Mesenchymal stem cell (in vitro differentiated cells and primary cell): Measurements from ENCODE around the gene ASB1.

Experiments used
- DNase-seq: peaks from one replicate; pipeline ENCODE4 v3.0.0-alpha.2; 2013
- H2AFZ ChIP-seq: one replicate; pipeline ENCODE4 v1.6.1; 2013; ENCODE audit warnings: low read depth, mild to moderate bottlenecking, control low read depth, inconsistent platforms, low read length, moderate library complexity
- H2AK5ac ChIP-seq: 2 replicates; pipeline ENCODE4 v1.6.1; 2013; ENCODE audit warnings: low read length, moderate library complexity, mild to moderate bottlenecking, inconsistent platforms; ENCODE audit not compliant: severe bottlenecking
- H2BK120ac ChIP-seq: one replicate; pipeline ENCODE4 v1.6.1; 2013; ENCODE audit warnings: low read depth, mild to moderate bottlenecking, inconsistent platforms, low read length, moderate library complexity
- H2BK12ac ChIP-seq, 2 experiments: one replicate each; pipeline ENCODE4 v1.6.1; 2013; ENCODE audit warnings: inconsistent platforms in 2 of 2, low read length in 2 of 2, mild to moderate bottlenecking in 2 of 2, moderate library complexity in 2 of 2, control low read depth in 1 of 2
- H2BK15ac ChIP-seq: one replicate; pipeline ENCODE4 v1.6.1; 2013; ENCODE audit warnings: mild to moderate bottlenecking, low read depth, inconsistent platforms; ENCODE audit not compliant: poor library complexity, severe bottlenecking
- H2BK5ac ChIP-seq: 2 replicates; pipeline ENCODE4 v1.6.1; 2013; ENCODE audit warnings: low read depth, mild to moderate bottlenecking, low read length, control low read depth, inconsistent platforms; ENCODE audit not compliant: poor library complexity, severe bottlenecking
- H3K14ac ChIP-seq, 2 experiments: one replicate each; pipeline ENCODE4 v1.6.1; 2013; ENCODE audit warnings: inconsistent platforms in 2 of 2, low read length in 2 of 2, control low read depth in 1 of 2, mild to moderate bottlenecking in 1 of 2, moderate library complexity in 1 of 2
- H3K18ac ChIP-seq, 2 experiments: one replicate each; pipeline ENCODE4 v1.6.1; 2013; ENCODE audit warnings: inconsistent platforms in 2 of 2, low read length in 2 of 2, control low read depth in 1 of 2, low read depth in 1 of 2, mild to moderate bottlenecking in 1 of 2
- H3K23ac ChIP-seq, 2 experiments: one replicate each; pipeline ENCODE4 v1.6.1; 2013; ENCODE audit warnings: inconsistent platforms in 2 of 2, low read length in 2 of 2, mild to moderate bottlenecking in 2 of 2, moderate library complexity in 2 of 2, control low read depth in 1 of 2
- H3K27ac ChIP-seq: 2 replicates; pipeline ENCODE4 v1.5.1; 2013; ENCODE audit warnings: mild to moderate bottlenecking, moderate library complexity, low read length, control low read depth, inconsistent platforms; ENCODE audit not compliant: poor library complexity, severe bottlenecking
- H3K27me3 ChIP-seq, 2 experiments: 2 replicates each; pipeline versions ENCODE4 v1.6.1 to v1.7.0; 2013; ENCODE audit warnings: low read length in 2 of 2, mild to moderate bottlenecking in 2 of 2, moderate library complexity in 2 of 2, control low read depth in 1 of 2, inconsistent platforms in 1 of 2; ENCODE audit not compliant: control insufficient read depth in 1 of 2, insufficient read depth in 1 of 2
- H3K36me3 ChIP-seq, 2 experiments: 2 replicates each; pipeline versions ENCODE4 v1.6.1 to v1.7.0; 2013; ENCODE audit warnings: low read length in 2 of 2, control low read depth in 1 of 2, inconsistent platforms in 1 of 2, low read depth in 1 of 2, mild to moderate bottlenecking in 1 of 2; ENCODE audit not compliant: insufficient read depth in 2 of 2, control insufficient read depth in 1 of 2
- H3K4ac ChIP-seq, 2 experiments: one replicate each; pipeline ENCODE4 v1.6.1; 2013; ENCODE audit warnings: inconsistent platforms in 2 of 2, low read length in 2 of 2, mild to moderate bottlenecking in 2 of 2, moderate library complexity in 2 of 2, control low read depth in 1 of 2, low read depth in 1 of 2
- H3K4me1 ChIP-seq: 2 replicates; pipeline ENCODE4 v1.6.1; 2013; ENCODE audit warnings: low read depth, low read length, control low read depth; ENCODE audit not compliant: control insufficient read depth, insufficient read depth
- H3K4me2 ChIP-seq: 2 replicates; pipeline ENCODE4 v1.6.1; 2013; ENCODE audit warnings: low read length, mild to moderate bottlenecking, inconsistent platforms; ENCODE audit not compliant: poor library complexity, severe bottlenecking
- H3K4me3 ChIP-seq, 2 experiments: 2 replicates each; pipeline versions ENCODE4 v1.5.1 to v1.7.0; 2013; ENCODE audit warnings: low read length in 2 of 2, mild to moderate bottlenecking in 2 of 2, control low read depth in 1 of 2, low read depth in 1 of 2; ENCODE audit not compliant: insufficient read depth in 1 of 2
- H3K79me1 ChIP-seq: replicated peaks from 2 replicates; pipeline ENCODE4 v1.6.1; 2013; ENCODE audit warnings: mild to moderate bottlenecking, control low read depth, low read length, inconsistent platforms; ENCODE audit not compliant: poor library complexity, severe bottlenecking
- H3K9ac ChIP-seq: 2 replicates; pipeline ENCODE4 v1.7.0; 2013; ENCODE audit warnings: mild to moderate bottlenecking, low read length, moderate library complexity
- H3K9me3 ChIP-seq: 2 replicates; pipeline ENCODE4 v1.7.0; 2013; ENCODE audit warnings: mild to moderate bottlenecking, low read length; ENCODE audit not compliant: control insufficient read depth
- H4K8ac ChIP-seq: one replicate; pipeline ENCODE4 v1.6.1; 2013; ENCODE audit warnings: inconsistent platforms, mild to moderate bottlenecking, low read length, moderate library complexity
- H4K91ac ChIP-seq: one replicate; pipeline ENCODE4 v1.6.1; 2013; ENCODE audit warnings: mild to moderate bottlenecking, low read length, inconsistent platforms
- WGBS: methylation state at CpG from one replicate; pipeline ENCODE4 v1.1.7; 2013; ENCODE audit warnings: mixed read lengths; 5-methylcytosine and 5-hydroxymethylcytosine counted together

ASB1 gene

GRCh38 chr2:238492840-238493239 lies 66.1 kb downstream of the ASB1 start:
- no peaks in the 10 kb centered on the region for H3K36me3 ChIP-seq
- H2BK15ac ChIP-seq: no peak overlapping the region
- H2AK5ac ChIP-seq: no peak overlapping the region
- peak overlapping the region; percentile 27 for H3K9ac ChIP-seq
- no peak overlapping the region for H3K4me2 ChIP-seq
- no peak overlapping the region for H4K91ac ChIP-seq
- H3K14ac ChIP-seq: no peak overlapping the region
- no peak overlapping the region for H2AFZ ChIP-seq
- no peak overlapping the region for H3K27ac ChIP-seq
- 59% methylated on average over 5 of the region's 5 CpGs for WGBS
- peaks cover 3% of the 10 kb centered on the region for H3K4me1 ChIP-seq
- H2BK5ac ChIP-seq: no peak overlapping the region
- H3K9me3 ChIP-seq: no peaks in the 10 kb centered on the region
- H3K23ac ChIP-seq: no peak overlapping the region
- DNase-seq: no peak
- H3K18ac ChIP-seq: no peak overlapping the region
- H3K4me3 ChIP-seq: no peak overlapping the region
- no peaks in the 10 kb centered on the region for H3K79me1 ChIP-seq
- H3K27me3 ChIP-seq: peaks cover 0 to 10% of the 10 kb centered on the region in 2 experiments
- no peak overlapping the region for H3K4ac ChIP-seq
- H2BK12ac ChIP-seq: no peak overlapping the region
- H4K8ac ChIP-seq: no peak overlapping the region
- no peak overlapping the region for H2BK120ac ChIP-seq

DNA sequence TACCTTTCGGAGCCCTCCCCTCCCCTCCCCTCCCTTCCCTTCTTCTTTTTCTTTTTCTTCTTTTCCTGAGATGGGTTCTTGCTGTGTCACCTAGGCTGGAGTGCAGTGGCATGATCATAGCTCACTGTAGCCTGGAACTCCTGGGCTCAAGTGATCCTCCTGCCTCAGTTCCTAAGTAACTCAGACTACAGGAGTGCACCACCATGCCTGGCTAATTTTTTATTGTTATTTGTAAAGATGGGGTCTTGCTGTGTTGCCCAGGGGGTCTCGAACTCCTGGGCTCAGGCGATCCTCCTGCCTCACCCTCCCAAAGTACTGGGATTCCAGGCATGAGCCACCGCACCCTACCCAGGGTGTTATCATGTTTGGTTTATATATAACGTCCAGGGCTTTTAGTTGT lies 66.7 kb downstream of the ASB1 start:
- WGBS: 92% methylated on average over 3 of the region's 5 CpGs
- H3K4me2 ChIP-seq: no peak overlapping the region
- H3K18ac ChIP-seq: no peak overlapping the region

DNA sequence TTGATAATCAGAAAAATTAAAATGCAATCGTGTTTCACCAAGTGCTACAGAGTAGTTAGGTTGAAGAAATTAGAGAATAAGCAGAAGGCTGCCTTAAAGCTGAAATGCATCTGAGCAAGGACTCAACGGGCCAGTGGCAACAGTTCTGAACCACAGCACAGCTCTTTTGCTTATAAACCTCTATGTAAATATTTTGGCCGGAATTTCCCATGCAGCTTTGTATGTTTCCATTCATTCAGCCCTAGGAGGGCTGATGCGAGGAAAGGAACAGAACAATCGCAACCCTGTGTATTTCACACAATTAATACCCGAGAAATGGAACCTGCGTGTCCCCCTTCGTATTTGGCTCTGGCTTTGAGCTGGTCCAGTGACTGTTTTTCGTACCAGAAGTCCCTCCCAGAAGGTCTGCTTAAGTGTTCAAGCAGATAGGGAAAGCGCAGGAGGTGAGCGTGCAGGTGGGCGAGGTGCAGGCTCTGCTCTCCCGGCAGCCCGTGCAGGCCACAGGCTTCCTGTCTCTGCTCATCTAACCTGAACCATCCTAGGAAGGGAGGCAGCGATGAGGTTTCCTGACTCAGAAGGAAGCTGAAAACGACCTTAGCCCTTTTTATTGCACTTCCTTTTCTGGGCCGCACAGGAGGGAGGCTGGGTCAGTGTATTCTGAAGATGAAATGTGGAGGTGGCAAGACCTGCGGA lies 67.3 kb downstream of the ASB1 start:
- 82% methylated on average over 17 of the region's 18 CpGs for WGBS
- no peaks in the 10 kb centered on the region for H3K79me1 ChIP-seq
- H3K18ac ChIP-seq: no peak overlapping the region
- H2BK120ac ChIP-seq: no peak overlapping the region
- H2BK5ac ChIP-seq: no peak overlapping the region
- H3K23ac ChIP-seq: no peak overlapping the region
- peak overlapping the region in 1 of 2 experiments; percentile 15 for H2BK12ac ChIP-seq
- no peak overlapping the region for H3K4me3 ChIP-seq
- no peak overlapping the region for H3K4ac ChIP-seq
- no peak for DNase-seq
- H3K4me2 ChIP-seq: no peak overlapping the region
- H2AK5ac ChIP-seq: no peak overlapping the region
- no peaks in the 10 kb centered on the region for H3K36me3 ChIP-seq
- no peak overlapping the region for H2BK15ac ChIP-seq
- H3K14ac ChIP-seq: no peak overlapping the region
- H3K27ac ChIP-seq: no peak overlapping the region
- H2AFZ ChIP-seq: no peak overlapping the region
- H3K9me3 ChIP-seq: no peaks in the 10 kb centered on the region
- peaks cover 0 to 10% of the 10 kb centered on the region in 2 experiments for H3K27me3 ChIP-seq
- no peak overlapping the region for H3K9ac ChIP-seq
- no peak overlapping the region for H4K91ac ChIP-seq
- peaks cover 10% of the 10 kb centered on the region for H3K4me1 ChIP-seq
- H4K8ac ChIP-seq: no peak overlapping the region

More for the DNA sequence above, 66.7 kb downstream of the ASB1 start:
- Histone ChIP-seq H3K4me3 (no peak overlapping the region), H4K91ac (no peak overlapping the region), H3K36me3 (no peaks in the 10 kb centered on the region), H2BK15ac (no peak overlapping the region), H3K23ac (no peak overlapping the region), H3K4me1 (peaks cover 5% of the 10 kb centered on the region), H2BK120ac (no peak overlapping the region), H3K4ac (no peak overlapping the region), H2BK12ac (no peak overlapping the region), H3K27me3 (peaks cover 0 to 10% of the 10 kb centered on the region in 2 experiments), H2AFZ (no peak overlapping the region), H4K8ac (no peak overlapping the region), H2BK5ac (no peak overlapping the region), H3K14ac (no peak overlapping the region), H3K9ac (no peak overlapping the region), H3K79me1 (no peaks in the 10 kb centered on the region), H2AK5ac (no peak overlapping the region), H3K9me3 (no peaks in the 10 kb centered on the region), H3K27ac (no peak overlapping the region)
- DNase-seq: no peak

- Histone ChIP-seq H2BK120ac (no peak overlapping the region), H3K27me3 (peaks cover 0 to 10% of the 10 kb centered on the region in 2 experiments)
- DNase-seq: no peak
These were observed 67.8 kb downstream of the ASB1 start for GRCh38 chr2:238494573-238494961.

More at GRCh38 chr2:238494573-238494961, 67.8 kb downstream of the ASB1 start:
- no peaks in the 10 kb centered on the region for H3K9me3 ChIP-seq
- no peak overlapping the region for H3K23ac ChIP-seq
- no peak overlapping the region for H2AFZ ChIP-seq
- H3K4me2 ChIP-seq: no peak overlapping the region
- no peak overlapping the region for H4K8ac ChIP-seq
- H3K18ac ChIP-seq: no peak overlapping the region
- no peak overlapping the region for H2BK12ac ChIP-seq
- peaks cover 11% of the 10 kb centered on the region for H3K4me1 ChIP-seq
- H4K91ac ChIP-seq: no peak overlapping the region
- H3K4ac ChIP-seq: no peak overlapping the region
- H3K79me1 ChIP-seq: no peaks in the 10 kb centered on the region
- H3K36me3 ChIP-seq: no peaks in the 10 kb centered on the region
- 92% methylated on average over 16 of the region's 16 CpGs for WGBS
- no peak overlapping the region for H3K4me3 ChIP-seq
- no peak overlapping the region for H2AK5ac ChIP-seq
- H3K14ac ChIP-seq: no peak overlapping the region
- H2BK15ac ChIP-seq: no peak overlapping the region
- H3K27ac ChIP-seq: no peak overlapping the region
- H3K9ac ChIP-seq: no peak overlapping the region
- no peak overlapping the region for H2BK5ac ChIP-seq
